Measurements from ENCODE around the gene HS2ST1.

HS2ST1 gene

GRCh38 chr1:87100271-87100670, 185.8 kb downstream of the HS2ST1 start:
- H3K27me3 Mint-ChIP-seq = no peaks in the 10 kb centered on the region
- H3K27ac Mint-ChIP-seq (ENCODE audit: low read depth) = no peak overlapping the region
- peaks cover 4% of the 10 kb centered on the region for H3K36me3 Mint-ChIP-seq (ENCODE audit: insufficient read depth)
- ATAC-seq (replicated peaks; ENCODE audit: extremely low read depth, poor library complexity, severe bottlenecking) (no peak), DNase-seq (ENCODE audit: low spot score in 2 of 2) (no peak)
- no peak overlapping the region for H3K4me3 Mint-ChIP-seq
- no peaks in the 10 kb centered on the region for H3K4me1 Mint-ChIP-seq
- no peaks in the 10 kb centered on the region for H3K9me3 Mint-ChIP-seq

- peaks cover 4% of the 10 kb centered on the region for H3K36me3 Mint-ChIP-seq (ENCODE audit: insufficient read depth)
Observed at GRCh38 chr1:87103074-87103473, 188.6 kb downstream of the HS2ST1 start.

GRCh38 chr1:87104140-87104539, 189.7 kb downstream of the HS2ST1 start:
- DNase-seq (ENCODE audit: low spot score in 2 of 2) (no peak), ATAC-seq (replicated peaks; ENCODE audit: extremely low read depth, poor library complexity, severe bottlenecking) (no peak)
- Mint-ChIP-seq H3K36me3 (ENCODE audit: insufficient read depth) (peaks cover 4% of the 10 kb centered on the region), H3K27me3 (no peaks in the 10 kb centered on the region), H3K27ac (ENCODE audit: low read depth) (no peak overlapping the region), H3K4me3 (no peak overlapping the region), H3K9me3 (no peaks in the 10 kb centered on the region), H3K4me1 (no peaks in the 10 kb centered on the region)

More at GRCh38 chr1:87103074-87103473, 188.6 kb downstream of the HS2ST1 start:
- H3K27ac Mint-ChIP-seq (ENCODE audit: low read depth) = no peak overlapping the region
- ATAC-seq (replicated peaks; ENCODE audit: extremely low read depth, poor library complexity, severe bottlenecking) (no peak), DNase-seq (ENCODE audit: low spot score in 2 of 2) (no peak)
- H3K9me3 Mint-ChIP-seq = no peaks in the 10 kb centered on the region
- H3K4me1 Mint-ChIP-seq = no peaks in the 10 kb centered on the region
- H3K27me3 Mint-ChIP-seq = no peaks in the 10 kb centered on the region
- H3K4me3 Mint-ChIP-seq = no peak overlapping the region

GRCh38 chr1:87104945-87105344, 190.5 kb downstream of the HS2ST1 start:
- no peaks in the 10 kb centered on the region for H3K4me1 Mint-ChIP-seq
- no peaks in the 10 kb centered on the region for H3K27me3 Mint-ChIP-seq
- DNase-seq (ENCODE audit: low spot score in 2 of 2) (no peak), ATAC-seq (replicated peaks; ENCODE audit: extremely low read depth, poor library complexity, severe bottlenecking) (no peak)
- H3K36me3 Mint-ChIP-seq (ENCODE audit: insufficient read depth) = peaks cover 4% of the 10 kb centered on the region
- H3K27ac Mint-ChIP-seq (ENCODE audit: low read depth) = no peak overlapping the region
- H3K4me3 Mint-ChIP-seq = no peak overlapping the region
- no peaks in the 10 kb centered on the region for H3K9me3 Mint-ChIP-seq

GRCh38 chr1:87106144-87106543, 191.7 kb downstream of the HS2ST1 start:
- no peak overlapping the region for H3K27ac Mint-ChIP-seq (ENCODE audit: low read depth)
- no peaks in the 10 kb centered on the region for H3K27me3 Mint-ChIP-seq
- H3K4me1 Mint-ChIP-seq = no peaks in the 10 kb centered on the region
- peaks cover 2% of the 10 kb centered on the region for H3K36me3 Mint-ChIP-seq (ENCODE audit: insufficient read depth)
- H3K4me3 Mint-ChIP-seq = no peak overlapping the region
- DNase-seq (ENCODE audit: low spot score in 2 of 2) (no peak), ATAC-seq (replicated peaks; ENCODE audit: extremely low read depth, poor library complexity, severe bottlenecking) (no peak)
- H3K9me3 Mint-ChIP-seq = no peaks in the 10 kb centered on the region

GRCh38 chr1:87106867-87107266, 192.4 kb downstream of the HS2ST1 start:
- no peak overlapping the region for H3K4me3 Mint-ChIP-seq
- H3K36me3 Mint-ChIP-seq (ENCODE audit: insufficient read depth) = peaks cover 2% of the 10 kb centered on the region
- ATAC-seq (replicated peaks; ENCODE audit: extremely low read depth, poor library complexity, severe bottlenecking) = no peak
- H3K9me3 Mint-ChIP-seq = no peaks in the 10 kb centered on the region
- DNase-seq (ENCODE audit: low spot score in 2 of 2) = no peak
- H3K27ac Mint-ChIP-seq (ENCODE audit: low read depth) = no peak overlapping the region
- H3K27me3 Mint-ChIP-seq = no peaks in the 10 kb centered on the region
- no peaks in the 10 kb centered on the region for H3K4me1 Mint-ChIP-seq

GRCh38 chr1:87108228-87108627, 193.8 kb downstream of the HS2ST1 start:
- Mint-ChIP-seq H3K4me3 (no peak overlapping the region), H3K36me3 (ENCODE audit: insufficient read depth) (peaks cover 2% of the 10 kb centered on the region), H3K4me1 (no peaks in the 10 kb centered on the region), H3K9me3 (no peaks in the 10 kb centered on the region), H3K27me3 (no peaks in the 10 kb centered on the region), H3K27ac (ENCODE audit: low read depth) (no peak overlapping the region)
- no peak for DNase-seq (ENCODE audit: low spot score in 2 of 2)
- ATAC-seq (replicated peaks; ENCODE audit: extremely low read depth, poor library complexity, severe bottlenecking) = no peak

GRCh38 chr1:87108814-87109411, 194.5 kb downstream of the HS2ST1 start:
- no peak for ATAC-seq (replicated peaks; ENCODE audit: extremely low read depth, poor library complexity, severe bottlenecking)
- DNase-seq (ENCODE audit: low spot score in 2 of 2) = no peak
- H3K27ac Mint-ChIP-seq (ENCODE audit: low read depth) = no peak overlapping the region
- H3K27me3 Mint-ChIP-seq = no peaks in the 10 kb centered on the region
- no peaks in the 10 kb centered on the region for H3K9me3 Mint-ChIP-seq
- H3K4me1 Mint-ChIP-seq = no peaks in the 10 kb centered on the region
- H3K36me3 Mint-ChIP-seq (ENCODE audit: insufficient read depth) = peaks cover 2% of the 10 kb centered on the region
- H3K4me3 Mint-ChIP-seq = no peak overlapping the region

- H3K27me3 Mint-ChIP-seq = no peaks in the 10 kb centered on the region
- no peak overlapping the region for H3K27ac Mint-ChIP-seq (ENCODE audit: low read depth)
- H3K9me3 Mint-ChIP-seq = no peaks in the 10 kb centered on the region
- DNase-seq (ENCODE audit: low spot score in 2 of 2) = no peak
- H3K4me3 Mint-ChIP-seq = no peak overlapping the region
- ATAC-seq (replicated peaks; ENCODE audit: extremely low read depth, poor library complexity, severe bottlenecking) = no peak
- no peaks in the 10 kb centered on the region for H3K36me3 Mint-ChIP-seq (ENCODE audit: insufficient read depth)
- no peaks in the 10 kb centered on the region for H3K4me1 Mint-ChIP-seq
Observed at GRCh38 chr1:87111659-87112371, 197.4 kb downstream of the HS2ST1 start.

GRCh38 chr1:87113313-87113712, 198.9 kb downstream of the HS2ST1 start:
- Mint-ChIP-seq H3K27ac (ENCODE audit: low read depth) (no peak overlapping the region), H3K4me3 (no peak overlapping the region), H3K9me3 (no peaks in the 10 kb centered on the region), H3K4me1 (no peaks in the 10 kb centered on the region), H3K27me3 (no peaks in the 10 kb centered on the region), H3K36me3 (ENCODE audit: insufficient read depth) (no peaks in the 10 kb centered on the region)
- DNase-seq (ENCODE audit: low spot score in 2 of 2) = no peak
- no peak for ATAC-seq (replicated peaks; ENCODE audit: extremely low read depth, poor library complexity, severe bottlenecking)

GRCh38 chr1:87115317-87115890, 201.0 kb downstream of the HS2ST1 start:
- DNase-seq (ENCODE audit: low spot score in 2 of 2) = no peak
- H3K4me1 Mint-ChIP-seq = no peaks in the 10 kb centered on the region
- no peak overlapping the region for H3K4me3 Mint-ChIP-seq
- H3K27me3 Mint-ChIP-seq = no peaks in the 10 kb centered on the region
- H3K9me3 Mint-ChIP-seq = no peaks in the 10 kb centered on the region
- ATAC-seq (replicated peaks; ENCODE audit: extremely low read depth, poor library complexity, severe bottlenecking) = no peak
- no peaks in the 10 kb centered on the region for H3K36me3 Mint-ChIP-seq (ENCODE audit: insufficient read depth)
- no peak overlapping the region for H3K27ac Mint-ChIP-seq (ENCODE audit: low read depth)

- no peak overlapping the region for H3K27ac Mint-ChIP-seq (ENCODE audit: low read depth)
- H3K4me3 Mint-ChIP-seq = no peak overlapping the region
- H3K36me3 Mint-ChIP-seq (ENCODE audit: insufficient read depth) = no peaks in the 10 kb centered on the region
- H3K9me3 Mint-ChIP-seq = no peaks in the 10 kb centered on the region
- ATAC-seq (replicated peaks; ENCODE audit: extremely low read depth, poor library complexity, severe bottlenecking) (no peak), DNase-seq (ENCODE audit: low spot score in 2 of 2) (no peak)
- no peaks in the 10 kb centered on the region for H3K27me3 Mint-ChIP-seq
- H3K4me1 Mint-ChIP-seq = no peaks in the 10 kb centered on the region
Observed at GRCh38 chr1:87115891-87116290, 201.5 kb downstream of the HS2ST1 start.

GRCh38 chr1:87117761-87118368, 203.4 kb downstream of the HS2ST1 start:
- Mint-ChIP-seq H3K9me3 (no peaks in the 10 kb centered on the region), H3K27me3 (no peaks in the 10 kb centered on the region), H3K4me3 (no peak overlapping the region), H3K36me3 (ENCODE audit: insufficient read depth) (no peaks in the 10 kb centered on the region), H3K27ac (ENCODE audit: low read depth) (no peak overlapping the region), H3K4me1 (no peaks in the 10 kb centered on the region)
- ATAC-seq (replicated peaks; ENCODE audit: extremely low read depth, poor library complexity, severe bottlenecking) (no peak), DNase-seq (ENCODE audit: low spot score in 2 of 2) (no peak)

Measured in central memory CD8-positive, alpha-beta T cell (primary cell).